ENCODE results near the gene CTDSPL2.
"Not testable (repeated sequence)": the region's sequence is repeated elsewhere in the genome, so short reads cannot be mapped to it uniquely, and the experiment has no call there.

Gene CTDSPL2

GRCh38 chr15:44485880-44486279 lies 58.5 kb downstream of the CTDSPL2 start:
- no peak for DNase-seq

- no peak for DNase-seq
Measured at GRCh38 chr15:44489464-44489863, 62.0 kb downstream of the CTDSPL2 start.

GRCh38 chr15:44490622-44491021 lies 63.2 kb downstream of the CTDSPL2 start:
- no peak for DNase-seq

- DNase-seq: no peak
Measured at GRCh38 chr15:44492040-44492439, 64.6 kb downstream of the CTDSPL2 start.

- no peak for DNase-seq
Measured at GRCh38 chr15:44492672-44493071, 65.2 kb downstream of the CTDSPL2 start.

GRCh38 chr15:44495562-44495961 lies 68.1 kb downstream of the CTDSPL2 start:
- DNase-seq: no peak

- no peak for DNase-seq
Measured at GRCh38 chr15:44500555-44500954, 73.1 kb downstream of the CTDSPL2 start.

GRCh38 chr15:44501768-44502366 lies 74.4 kb downstream of the CTDSPL2 start:
- no peak for DNase-seq

GRCh38 chr15:44516436-44516835 lies 89.0 kb downstream of the CTDSPL2 start:
- no peak for DNase-seq

- DNase-seq: no peak
Measured at GRCh38 chr15:44519537-44519936, 92.1 kb downstream of the CTDSPL2 start.

GRCh38 chr15:44525018-44525417 lies 97.6 kb downstream of the CTDSPL2 start:
- no peak for DNase-seq

- no peak for DNase-seq
Measured at GRCh38 chr15:44527241-44527640, 99.8 kb downstream of the CTDSPL2 start.

GRCh38 chr15:44529864-44530604 lies 102.6 kb downstream of the CTDSPL2 start:
- no peak for DNase-seq

GRCh38 chr15:44530653-44531052 lies 103.2 kb downstream of the CTDSPL2 start:
- no peak for DNase-seq

- DNase-seq: not testable (repeated sequence)
Measured at GRCh38 chr15:44532275-44532674, 104.8 kb downstream of the CTDSPL2 start.

GRCh38 chr15:44532689-44533088 lies 105.3 kb downstream of the CTDSPL2 start:
- no peak for DNase-seq

GRCh38 chr15:44535092-44535491 lies 107.7 kb downstream of the CTDSPL2 start:
- no peak for DNase-seq

- peak; percentile 21 for DNase-seq
Measured at GRCh38 chr15:44535523-44536301, 108.3 kb downstream of the CTDSPL2 start.

GRCh38 chr15:44536302-44536961 lies 109.0 kb downstream of the CTDSPL2 start:
- DNase-seq: no peak

GRCh38 chr15:44536962-44537734 lies 109.7 kb downstream of the CTDSPL2 start, which contains the start of gene EIF3J:
TSS of gene EIF3J (plus strand) at chr15:44537147. CDS start at chr15:44537195, 48 bp downstream.
- peak; percentile 94 for DNase-seq

- DNase-seq: no peak
Measured at GRCh38 chr15:44537735-44538240, 110.4 kb downstream of the CTDSPL2 start.
